SK-N-SH treated with all-trans-retinoic acid at 6 μM for 48 hours (cell line): ENCODE data around the gene NINL.

Source experiments
- ATAC-seq: fragments of 200-7000 bp; cut with Tn5 transposase; 3 replicates; pipeline ENCODE4 v1.9.1; 2020; ENCODE audit warnings: mild to moderate bottlenecking, moderate library complexity
- ARNTL ChIP-seq: fragments of 450-650 bp; formaldehyde crosslinking; IDR thresholded peaks from 2 replicates; pipeline ENCODE4 v1.5.0; 2020; ENCODE audit warnings: low read depth, mild to moderate bottlenecking, moderate library complexity, borderline replicate concordance
- BACH2 ChIP-seq: fragments of 250-450 bp; sonication (Bioruptor Pico); IDR thresholded peaks from 2 replicates; pipeline ENCODE4 v1.9.0; 2021; ENCODE audit warnings: mild to moderate bottlenecking, borderline replicate concordance
- CREB5 ChIP-seq: fragments of 250-450 bp; sonication (Bioruptor Pico); IDR thresholded peaks from 2 replicates; pipeline ENCODE4 v1.5.1; 2020; ENCODE audit warnings: low read depth, mild to moderate bottlenecking, moderate library complexity
- CSDC2 ChIP-seq: fragments of 250-450 bp; sonication (Bioruptor Pico); IDR thresholded peaks from 2 replicates; pipeline ENCODE4 v1.5.0; 2020; ENCODE audit warnings: mild to moderate bottlenecking, moderate library complexity
- CSRNP3 ChIP-seq: fragments of 250-450 bp; sonication (Bioruptor Pico); IDR thresholded peaks from 2 replicates; pipeline ENCODE4 v1.5.1; 2021; ENCODE audit warnings: mild to moderate bottlenecking, moderate library complexity
- ESRRG ChIP-seq: fragments of 250-450 bp; sonication (Bioruptor Pico); IDR thresholded peaks from 2 replicates; pipeline ENCODE4 v1.6.1; 2021; ENCODE audit warnings: mild to moderate bottlenecking
- GLIS3 ChIP-seq: fragments of 250-450 bp; sonication (Bioruptor Pico); IDR thresholded peaks from 2 replicates; pipeline ENCODE4 v1.5.0; 2020; ENCODE audit warnings: mild to moderate bottlenecking, moderate library complexity
- ISL1 ChIP-seq: fragments of 250-450 bp; sonication (Bioruptor Pico); IDR thresholded peaks from 2 replicates; pipeline ENCODE4 v2.1.2; 2022; ENCODE audit warnings: mild to moderate bottlenecking, moderate library complexity
- OSR1 ChIP-seq: fragments of 250-450 bp; sonication (Bioruptor Pico); IDR thresholded peaks from 2 replicates; pipeline ENCODE4 v1.8.0; 2022; ENCODE audit warnings: moderate library complexity, mild to moderate bottlenecking, inconsistent platforms
- PPARA ChIP-seq: fragments of 250-450 bp; sonication (Bioruptor Pico); IDR thresholded peaks from 2 replicates; pipeline ENCODE4 v1.5.0; 2020; ENCODE audit warnings: mild to moderate bottlenecking, borderline replicate concordance
- RARB ChIP-seq: fragments of 250-450 bp; sonication (Bioruptor Pico); IDR thresholded peaks from 2 replicates; pipeline ENCODE4 v1.8.0; 2021; ENCODE audit warnings: mild to moderate bottlenecking, moderate library complexity
- SNAI2 ChIP-seq: fragments of 250-450 bp; sonication (Bioruptor Pico); IDR thresholded peaks from 2 replicates; pipeline ENCODE4 v1.5.0; 2020; ENCODE audit warnings: mild to moderate bottlenecking, moderate library complexity
- TCF4 ChIP-seq: fragments of 250-450 bp; sonication (Bioruptor Pico); IDR thresholded peaks from 2 replicates; pipeline ENCODE4 v1.8.0; 2021; ENCODE audit warnings: mild to moderate bottlenecking, moderate library complexity, borderline replicate concordance
- TOX ChIP-seq: fragments of 250-450 bp; sonication (Bioruptor Pico); IDR thresholded peaks from 2 replicates; pipeline ENCODE4 v1.8.0; 2021; ENCODE audit warnings: mild to moderate bottlenecking, moderate library complexity, borderline replicate concordance
- TSHZ2 ChIP-seq: fragments of 250-450 bp; sonication (Bioruptor Pico); IDR thresholded peaks from 2 replicates; pipeline ENCODE4 v1.5.0; 2020; ENCODE audit warnings: mild to moderate bottlenecking, moderate library complexity
- ZC3H10 ChIP-seq: fragments of 250-450 bp; sonication (Bioruptor Pico); IDR thresholded peaks from 2 replicates; pipeline ENCODE4 v1.5.1; 2021; ENCODE audit warnings: mild to moderate bottlenecking, moderate library complexity
- ZFP3 ChIP-seq: fragments of 250-450 bp; sonication (Bioruptor Pico); IDR thresholded peaks from 2 replicates; pipeline ENCODE4 v1.5.0; 2020; ENCODE audit warnings: mild to moderate bottlenecking, moderate library complexity
- ZFP30 ChIP-seq: fragments of 450-650 bp; formaldehyde crosslinking; IDR thresholded peaks from 2 replicates; pipeline ENCODE4 v1.5.0; 2022; ENCODE audit warnings: mild to moderate bottlenecking, moderate library complexity
- ZNF565 ChIP-seq: fragments of 450-650 bp; formaldehyde crosslinking; conservative IDR thresholded peaks from 2 replicates; pipeline ENCODE4 v1.5.0; 2020; ENCODE audit warnings: low read depth, mild to moderate bottlenecking, moderate library complexity
- ZNF70 ChIP-seq: fragments of 450-650 bp; formaldehyde crosslinking; IDR thresholded peaks from 2 replicates; pipeline ENCODE4 v1.5.0; 2020; ENCODE audit warnings: mild to moderate bottlenecking, moderate library complexity
- ZNF8 ChIP-seq: fragments of 450-650 bp; formaldehyde crosslinking; IDR thresholded peaks from 2 replicates; pipeline ENCODE4 v1.5.0; 2020; ENCODE audit warnings: mild to moderate bottlenecking, moderate library complexity
- TF ChIP-seq, protein P1 (sequence below): fragments of 250-450 bp; sonication (Bioruptor Pico); IDR thresholded peaks from 2 replicates; pipeline ENCODE4 v1.8.0; 2020; ENCODE audit warnings: mild to moderate bottlenecking, moderate library complexity, borderline replicate concordance

Gene NINL

DNA sequence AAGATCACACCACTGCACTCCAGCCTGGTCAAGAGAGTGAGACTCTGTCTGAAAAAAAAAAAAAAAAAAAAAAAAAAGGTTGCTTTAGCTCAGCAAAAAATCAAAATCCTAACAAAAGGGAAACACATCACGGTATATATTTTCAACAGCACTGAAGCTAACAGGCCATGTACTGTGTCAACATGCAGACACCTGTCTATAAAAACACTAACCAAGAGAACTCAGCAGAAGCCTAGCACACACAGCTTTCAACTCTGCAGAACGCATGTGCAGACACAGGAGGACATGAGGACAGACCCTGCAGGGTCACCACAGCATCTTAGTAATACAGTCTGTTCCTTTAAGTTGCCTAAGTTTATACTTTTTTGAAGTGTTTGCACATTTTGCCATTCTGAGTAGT lies 13.5 kb downstream of the NINL start (continued):
- TF ChIP-seq TSHZ2 (CRISPR knock-in tag) (no peak), ZNF8 (CRISPR knock-in tag) (no peak), ZFP3 (CRISPR knock-in tag) (no peak), TOX (no peak), CREB5 (CRISPR knock-in tag) (no peak), ARNTL (CRISPR knock-in tag) (no peak), ZNF70 (no peak), PPARA (CRISPR knock-in tag) (no peak), ZC3H10 (CRISPR knock-in tag) (no peak), SNAI2 (CRISPR knock-in tag) (no peak), ISL1 (no peak), TCF4 (CRISPR knock-in tag) (no peak), RARB (no peak)

- no peak for ATAC-seq
- no peak for TF ChIP-seq ZNF565 (CRISPR knock-in tag)
- no peak for TF ChIP-seq ZFP30
- no peak for TF ChIP-seq TSHZ2 (CRISPR knock-in tag)
- TF ChIP-seq ZNF70: no peak
- no peak for TF ChIP-seq SNAI2 (CRISPR knock-in tag)
- TF ChIP-seq CSDC2 (CRISPR knock-in tag): no peak
- no peak for TF ChIP-seq ISL1
- no peak for TF ChIP-seq ZFP3 (CRISPR knock-in tag)
- no peak for TF ChIP-seq TOX
- TF ChIP-seq ZC3H10 (CRISPR knock-in tag): no peak
- TF ChIP-seq, protein P1, sequence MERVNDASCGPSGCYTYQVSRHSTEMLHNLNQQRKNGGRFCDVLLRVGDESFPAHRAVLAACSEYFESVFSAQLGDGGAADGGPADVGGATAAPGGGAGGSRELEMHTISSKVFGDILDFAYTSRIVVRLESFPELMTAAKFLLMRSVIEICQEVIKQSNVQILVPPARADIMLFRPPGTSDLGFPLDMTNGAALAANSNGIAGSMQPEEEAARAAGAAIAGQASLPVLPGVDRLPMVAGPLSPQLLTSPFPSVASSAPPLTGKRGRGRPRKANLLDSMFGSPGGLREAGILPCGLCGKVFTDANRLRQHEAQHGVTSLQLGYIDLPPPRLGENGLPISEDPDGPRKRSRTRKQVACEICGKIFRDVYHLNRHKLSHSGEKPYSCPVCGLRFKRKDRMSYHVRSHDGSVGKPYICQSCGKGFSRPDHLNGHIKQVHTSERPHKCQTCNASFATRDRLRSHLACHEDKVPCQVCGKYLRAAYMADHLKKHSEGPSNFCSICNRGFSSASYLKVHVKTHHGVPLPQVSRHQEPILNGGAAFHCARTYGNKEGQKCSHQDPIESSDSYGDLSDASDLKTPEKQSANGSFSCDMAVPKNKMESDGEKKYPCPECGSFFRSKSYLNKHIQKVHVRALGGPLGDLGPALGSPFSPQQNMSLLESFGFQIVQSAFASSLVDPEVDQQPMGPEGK: no peak
- TF ChIP-seq ARNTL (CRISPR knock-in tag): no peak
- no peak for TF ChIP-seq ESRRG
- no peak for TF ChIP-seq OSR1 (CRISPR knock-in tag)
These were observed 14.1 kb downstream of the NINL start for GRCh38 chr20:25571240-25571639.

GRCh38 chr20:25570148-25570530 lies 15.2 kb downstream of the NINL start:
- no peak for ATAC-seq
- TF ChIP-seq OSR1 (CRISPR knock-in tag) (no peak), ISL1 (no peak)

DNA sequence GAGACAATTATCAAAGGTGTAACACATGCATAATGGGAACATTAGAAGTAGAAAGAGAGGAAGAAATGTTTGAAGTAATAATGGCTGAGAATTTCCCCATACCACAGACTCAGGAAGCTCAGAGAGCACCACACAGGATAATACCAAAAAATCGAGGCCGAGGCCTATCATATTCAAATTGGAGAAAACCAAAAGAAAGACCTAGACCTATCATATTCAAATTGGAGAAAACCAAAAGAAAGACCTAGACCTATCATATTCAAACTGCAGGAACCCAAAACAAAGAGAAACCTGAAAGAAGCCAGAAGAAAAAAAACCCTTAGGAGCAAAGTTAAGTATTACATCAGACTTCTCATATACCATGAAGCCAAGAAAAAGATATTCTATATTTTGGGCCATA lies 18.0 kb downstream of the NINL start:
- ATAC-seq: no peak
- TF ChIP-seq GLIS3 (CRISPR knock-in tag): no peak

GRCh38 chr20:25566821-25567220 lies 18.5 kb downstream of the NINL start:
- no peak for ATAC-seq
- TF ChIP-seq OSR1 (CRISPR knock-in tag) (no peak), ZFP3 (CRISPR knock-in tag) (no peak), ZFP30 (no peak), SNAI2 (CRISPR knock-in tag) (no peak), ARNTL (CRISPR knock-in tag) (no peak), CSDC2 (CRISPR knock-in tag) (no peak), BACH2 (CRISPR knock-in tag) (no peak), CSRNP3 (CRISPR knock-in tag) (no peak), ZNF8 (CRISPR knock-in tag) (no peak), ZNF70 (no peak), ISL1 (no peak), TOX (no peak), TSHZ2 (CRISPR knock-in tag) (no peak)
